K562 (cell line): ENCODE data around the gene ZC3HAV1L. TPM values are rescaled to one million over a fixed set of nuclear protein-coding genes. Genes with fewer than 3 reads are reported as not detected.

Experiments
- ATAC-seq: fragments of 200-7000 bp; cut with Tn5 transposase; 3 replicates; pipeline ENCODE4 v1.9.1; 2020; ENCODE audit warnings: moderate library complexity
- BruUV-seq: library from RNA; stranded (reverse); fragments of 400-500 nt; replicated peaks from 2 replicates; lab custom pipeline; 2021; lab: Mats Ljungman, UMichigan
- CTCF ChIA-PET: fragments of 300-600 bp; formaldehyde crosslinking; extraction: SDS; loops from one replicate; lab custom pipeline; 2021; ENCODE audit warnings: low intra/inter-chr PET ratio; lab: Yijun Ruan, JAX
- POLR2A ChIA-PET: fragments of 300-600, 350-650 bp; sonication (Branson Sonifier 250); formaldehyde crosslinking; extraction: SDS; loops from one replicate; lab custom pipeline; 2021; ENCODE audit warnings: antibody characterized with exemption, inconsistent platforms; lab: Yijun Ruan, JAX
- DNase-seq, 4 experiments: peaks; one replicate each; pipeline versions ENCODE4 v3.0.0 to v3.0.0-alpha.2; 2011 to 2018; ENCODE audit warnings: low spot score in 3 of 4, mixed read lengths in 3 of 4; ENCODE audit errors: extremely low read depth in 1 of 4
- FAIRE-seq: peaks from 2 replicates; lab custom pipeline; 2011; peaks lifted over from hg19 to GRCh38; lab: Jason Lieb, UNC
- H2AFZ ChIP-seq: 2 replicates; pipeline ENCODE4 v1.6.0; 2011; ENCODE audit warnings: low read depth, low read length, control low read depth, inconsistent platforms
- H3K27ac ChIP-seq: fragments of 200-600 bp; 3 replicates; pipeline ENCODE4 v1.8.0; 2011; ENCODE audit warnings: low read depth, mild to moderate bottlenecking, control low read depth, inconsistent platforms, low read length, moderate library complexity, mixed read lengths; ENCODE audit errors: extremely low read depth
- H3K27me3 ChIP-seq, 2 experiments: fragments of 300-600 bp in 1 of 2; 2 replicates in 1 of 2; 3 replicates in 1 of 2; pipeline versions ENCODE4 v1.6.0 to v1.8.0; 2011; ENCODE audit warnings: inconsistent platforms in 2 of 2, low read length in 2 of 2, mild to moderate bottlenecking in 1 of 2, mixed read lengths in 1 of 2, moderate library complexity in 1 of 2; ENCODE audit not compliant: control insufficient read depth in 2 of 2, insufficient read depth in 2 of 2
- H3K36me3 ChIP-seq: fragments of 300-600 bp; 3 replicates; pipeline ENCODE4 v1.8.0; 2011; ENCODE audit warnings: mild to moderate bottlenecking, low read length, inconsistent platforms; ENCODE audit not compliant: control insufficient read depth, insufficient read depth
- H3K4me1 ChIP-seq, 2 experiments: fragments of 200-600 bp in 1 of 2; replicated peaks in 1 of 2; 2 replicates in 1 of 2; 3 replicates in 1 of 2; pipeline versions ENCODE4 v1.5.1 to v1.8.0; 2011; ENCODE audit warnings: inconsistent platforms in 2 of 2, low read length in 2 of 2, mild to moderate bottlenecking in 1 of 2, mixed read lengths in 1 of 2, moderate library complexity in 1 of 2; ENCODE audit not compliant: control insufficient read depth in 2 of 2, insufficient read depth in 2 of 2
- H3K4me2 ChIP-seq: 2 replicates; pipeline ENCODE4 v1.6.1; 2011; ENCODE audit warnings: low read length, control low read depth, inconsistent platforms, mixed read lengths; ENCODE audit not compliant: insufficient read depth
- H3K4me3 ChIP-seq: fragments of 200-600 bp; sonication (generic), shearing (Covaris generic); 2 replicates; pipeline ENCODE4 v1.5.1; 2016; ENCODE audit warnings: control low read depth, inconsistent platforms
- H3K79me2 ChIP-seq: fragments of 200-600 bp; 3 replicates; pipeline ENCODE4 v1.8.0; 2011; ENCODE audit warnings: low read length, inconsistent platforms; ENCODE audit not compliant: control insufficient read depth, insufficient read depth
- H3K9ac ChIP-seq, 2 experiments: 2 replicates each; pipeline versions ENCODE4 v1.6.0 to v1.6.1; 2011; ENCODE audit warnings: low read depth in 2 of 2, low read length in 2 of 2, control low read depth in 1 of 2, inconsistent platforms in 1 of 2, mild to moderate bottlenecking in 1 of 2, mixed read lengths in 1 of 2; ENCODE audit not compliant: insufficient read depth in 1 of 2
- H3K9me1 ChIP-seq: one replicate; pipeline ENCODE4 v1.6.0; 2011; ENCODE audit warnings: inconsistent platforms, mild to moderate bottlenecking, low read length, moderate library complexity; ENCODE audit not compliant: control insufficient read depth, insufficient read depth
- H3K9me3 ChIP-seq: replicated peaks from 2 replicates; pipeline ENCODE4 v1.5.1; 2011; ENCODE audit warnings: low read depth, low read length, inconsistent platforms; ENCODE audit not compliant: control insufficient read depth, insufficient read depth
- H4K20me1 ChIP-seq: replicated peaks from 2 replicates; pipeline ENCODE4 v1.6.1; 2011; ENCODE audit warnings: low read length, inconsistent platforms, mixed read lengths; ENCODE audit not compliant: control insufficient read depth, insufficient read depth
- ATF4 ChIP-seq: fragments of 450-650 bp; formaldehyde crosslinking; IDR thresholded peaks from 2 replicates; pipeline ENCODE4 v1.4.0; 2022; ENCODE audit warnings: mild to moderate bottlenecking, moderate library complexity
- BMI1 ChIP-seq: fragments of 150-350 bp; IDR thresholded peaks from 2 replicates; pipeline ENCODE4 v1.6.1; 2014; ENCODE audit warnings: low read length
- BRCA1 ChIP-seq, 2 experiments: fragments of 450-650 bp in 1 of 2; sonication (generic) in 1 of 2; formaldehyde crosslinking in 1 of 2; IDR thresholded peaks; 2 replicates each; pipeline versions ENCODE4 v1.5.0 to v1.6.1; 2017 to 2020; ENCODE audit warnings: mild to moderate bottlenecking in 1 of 2, missing genetic modification reagents in 1 of 2
- ELF4 ChIP-seq: fragments of 450-650 bp; formaldehyde crosslinking; IDR thresholded peaks from 2 replicates; pipeline ENCODE4 v1.4.0; 2022; ENCODE audit warnings: missing genetic modification characterization
- FOXJ2 ChIP-seq: fragments of 200-800 bp; sonication (Bioruptor generic); IDR thresholded peaks from 2 replicates; pipeline ENCODE4 v1.6.1; 2016; ENCODE audit warnings: missing genetic modification characterization, missing compliant biosample characterization
- MTF1 ChIP-seq: fragments of 250-450 bp; sonication (Bioruptor Pico); IDR thresholded peaks from 2 replicates; pipeline ENCODE4 v1.9.0; 2021; ENCODE audit warnings: moderate library complexity, mild to moderate bottlenecking, inconsistent platforms, borderline replicate concordance
- NFE2 ChIP-seq: IDR thresholded peaks from 2 replicates; pipeline ENCODE4 v1.6.1; 2014; ENCODE audit warnings: antibody characterized with exemption, low read depth
- RB1 ChIP-seq: fragments of 450-650 bp; IDR thresholded peaks from 2 replicates; pipeline ENCODE4 v1.6.1; 2017; ENCODE audit warnings: low read depth, mild to moderate bottlenecking
- RREB1 ChIP-seq: fragments of 250-450 bp; sonication (Bioruptor Pico); IDR thresholded peaks from 2 replicates; pipeline ENCODE4 v1.4.0; 2020
- SMAD3 ChIP-seq: fragments of 450-650 bp; formaldehyde crosslinking; conservative IDR thresholded peaks from 2 replicates; pipeline ENCODE4 v1.4.0; 2020; ENCODE audit warnings: mild to moderate bottlenecking
- STAG1 ChIP-seq: sonication (generic); formaldehyde crosslinking; IDR thresholded peaks from 2 replicates; pipeline ENCODE4 v1.5.0; 2020; ENCODE audit warnings: missing genetic modification reagents, borderline replicate concordance
- TGIF2 ChIP-seq: sonication (generic); formaldehyde crosslinking; IDR thresholded peaks from 2 replicates; pipeline ENCODE4 v1.8.1; 2022; ENCODE audit warnings: mild to moderate bottlenecking, missing genetic modification reagents, moderate library complexity
- USF1 ChIP-seq: sonication (generic); formaldehyde crosslinking; IDR thresholded peaks from 2 replicates; pipeline ENCODE4 v1.9.0; 2022; ENCODE audit warnings: mild to moderate bottlenecking, missing genetic modification reagents
- ZZZ3 ChIP-seq: fragments of 450-650 bp; IDR thresholded peaks from 2 replicates; pipeline ENCODE4 v1.6.1; 2016; ENCODE audit warnings: antibody characterized with exemption, mild to moderate bottlenecking, moderate library complexity
- WGBS: fragments of 100-300 bp; shearing (Covaris generic); methylation state at CpG from one replicate; pipeline ENCODE4 v1.1.6; 2016; ENCODE audit warnings: low coverage, mixed read lengths; ENCODE audit not compliant: insufficient coverage; ENCODE audit errors: missing lambda C conversion rate; 5-methylcytosine and 5-hydroxymethylcytosine counted together
- in situ Hi-C: fragments of 300-500 bp; cut with MboI; formaldehyde crosslinking; loops from 4 replicates; pipeline ENCODE4 v1.15.0; 2018; ENCODE audit warnings: inconsistent platforms, mixed read lengths
- intact Hi-C: fragments of 100-400 bp; cut with micrococcal nuclease; formaldehyde crosslinking; loops from 2 replicates; pipeline ENCODE4 v1.14.2; 2022
- polyA plus RNA-seq, 8 experiments: library from polyadenylated mRNA; depleted of rRNA in 4 of 8; stranded (reverse) in 5 of 8; unstranded in 3 of 8; fragments of >200 nt; fragmentation: Nextera tagmentation in 2 of 8; fragmentation: Illumina TruSeq in 1 of 8; extraction: Ambion mirVana in 2 of 8; extraction: Trizol in 1 of 8; gene quantifications; 2 replicates each; pipeline versions ENCODE4 v1.2.1 to v1.2.3, GENCODE V29; 2011 to 2014; ENCODE audit warnings: inconsistent platforms in 1 of 8, missing spikeins in 1 of 8
- total RNA-seq, 7 experiments: library from RNA; depleted of rRNA in 6 of 7; stranded (reverse); fragments of >200 nt in 6 of 7; fragmentation: Illumina TruSeq in 2 of 7; extraction: Trizol in 2 of 7; gene quantifications; 2 replicates each; pipeline versions ENCODE4 v1.2.1 to v1.2.3, GENCODE V29; 2011 to 2021; ENCODE audit warnings: low replicate concordance in 1 of 7

The ZC3HAV1L gene
- total and polyA plus RNA-seq, 9 of the 15 experiments (the other 6 are each of a cell fraction or from before 2014, with no cell fraction given) = not detected

- no peaks in the 10 kb centered on the region for H3K79me2 ChIP-seq
- no peaks in the 10 kb centered on the region; the same call in 1 of the 2 replicates for H4K20me1 ChIP-seq
- H3K9me3 ChIP-seq = no peaks in the 10 kb centered on the region
- no peak overlapping the region for H3K9ac ChIP-seq
- H3K27me3 ChIP-seq = peaks cover 25 to 27% of the 10 kb centered on the region in 2 experiments
- H3K4me1 ChIP-seq = no peaks in the 10 kb centered on the region
- in situ Hi-C loops = no loop called here
- no peaks in the 10 kb centered on the region for H3K36me3 ChIP-seq
- WGBS = 15% methylated on average over 7 of the region's 7 CpGs
- DNase-seq = peak; percentile 81 to 87 (median 84)
- H2AFZ ChIP-seq = no peak overlapping the region
- intact Hi-C loops = loop anchor here (1.0 to 10.0 kb wide), 6 partner anchors 28 to 325 kb away; partner anchors contain the start of gene FMC1
- H3K27ac ChIP-seq = no peak overlapping the region
- H3K4me2 ChIP-seq = no peak overlapping the region
- no peaks in the 10 kb centered on the region for H3K9me1 ChIP-seq
- ChIA-PET POLR2A (interaction anchor here (0.6 to 1.3 kb wide), 3 partner anchors 12 to 323 kb away, joined by 3 to 6 read pairs (median 4); no protein-coding TSS in a partner anchor), CTCF (interaction anchor here (1.1 to 4.6 kb wide), 3 partner anchors 58 to 553 kb away, joined by 3 to 51 read pairs (median 13); no protein-coding TSS in a partner anchor)
- BruUV-seq = no TSS peak
- FAIRE-seq = peak; percentile 92
- H3K4me3 ChIP-seq = no peak overlapping the region
- ATAC-seq = peak; percentile 97
- TF ChIP-seq BMI1 (peak; percentile 60; the same call in 1 of the 2 replicates), ELF4 (CRISPR knock-in tag) (no peak), MTF1 (CRISPR knock-in tag) (no peak), BRCA1 (IDR thresholded peaks at IDR 0.05) (no peak), BRCA1 (CRISPR knock-in tag; IDR thresholded peaks at IDR 0.05) (no peak), NFE2 (no peak), ZZZ3 (no peak), FOXJ2 (tag) (peak; percentile 29; the same call in 1 of the 2 replicates), RREB1 (CRISPR knock-in tag) (0 out of 2 replicates have a peak, but pooled peaks have one; percentile 15), RB1 (peak; percentile 62; the same call in 1 of the 2 replicates), USF1 (CRISPR knock-in tag) (no peak), ATF4 (CRISPR knock-in tag) (peak; percentile 42; the same call in 1 of the 2 replicates), TGIF2 (no peak), SMAD3 (CRISPR knock-in tag) (0 out of 2 replicates have a peak, but pooled peaks have one; percentile 64), STAG1 (peak; percentile 67; the same call in 1 of the 2 replicates)
Measured at GRCh38 chr7:139016931-139017511, 18.8 kb downstream of the ZC3HAV1L start.
